Heart left ventricle (tissue), 13 donors: ENCODE results near the gene NR4A1.
A peak's percentile ranks its signal among the peaks of the same experiment; 100 is the strongest.

Source experiments
- CTCF ChIP-seq, 12 donors: fragments of 200-600 bp; sonication (generic) in 4 of 12; IDR thresholded peaks; one replicate each; pipeline versions ENCODE4 v1.5.0 to v1.8.0; 2018 to 2022; ENCODE audit warnings: antibody characterized with exemption in 12 of 12, mild to moderate bottlenecking in 5 of 12
- POLR2A ChIP-seq, 2 donors: fragments of 450-650 bp; IDR thresholded peaks; one replicate each; pipeline ENCODE4 v1.6.1; 2017; ENCODE audit warnings: antibody characterized with exemption in 2 of 2, mild to moderate bottlenecking in 2 of 2, moderate library complexity in 2 of 2
- donor health status: ischemic (EF 13 %, LVEDD 7.1; RV severe dilation, severe dysfunction).
- donor health status: DM: no; HTN: yes; CAD: no.
- donor health status: DM: no; HTN: no; CAD: no.
- donor health status: ischemic (EF 25% LVEDD 6.9; RV normal size, moderate dysfunction).
- donor health status: ischemic (EF 25% LVEDD 5.7; RV mildly dilated, moderate dysfunction).
- donor health status: ischemic (EF 35%, LVEDD 5.7; RV mildly dilated, moderate dysfunction).
- donor health status: nonischemic (EF 11% LVEDD 7.7; RV severe dilation, severe dysfunction).
- donor health status: DM: yes; HTN: yes; CAD: no.
- donor health status: PGD.
- donor health status: ischemic (EF 29% LVEDD 5.4; RV normal size, mild dysfunction).
- donor health status: nonischemic (EF 23%, LVEDD 6.1; RV moderate dilation, normal function).

- no peak for TF ChIP-seq CTCF (IDR thresholded peaks at IDR 0.05)
- peak; percentile 73 to 96 for TF ChIP-seq POLR2A (IDR thresholded peaks at IDR 0.05)
Observed at GRCh38 chr12:52006726-52007157, 44.5 kb upstream of the NR4A1 start, which contains the start of gene TAMALIN.
